HepG2 (cell line): ENCODE measurements around the gene RPL41. TPM values are rescaled to one million over a fixed set of nuclear protein-coding genes. Genes with fewer than 3 reads are reported as not detected.

Source experiments
- ASH2L ChIP-seq: fragments of 300-600, 200-600 bp; sonication (generic); IDR thresholded peaks from 2 replicates; pipeline ENCODE4 v1.7.0; 2017; ENCODE audit warnings: low read depth, mild to moderate bottlenecking, moderate library complexity, mixed read lengths, low read length; ENCODE audit not compliant: insufficient read length
- ATF1 ChIP-seq: IDR thresholded peaks from 2 replicates; pipeline ENCODE4 v1.6.1; 2016; ENCODE audit warnings: mild to moderate bottlenecking, control low read depth
- BCL3 ChIP-seq: sonication (generic); formaldehyde crosslinking; IDR thresholded peaks from 2 replicates; pipeline ENCODE4 v1.5.1; 2020; ENCODE audit warnings: mild to moderate bottlenecking, missing genetic modification reagents, moderate library complexity
- CHCHD3 ChIP-seq: sonication (generic); formaldehyde crosslinking; IDR thresholded peaks from 2 replicates; pipeline ENCODE4 v1.8.0; 2022; ENCODE audit warnings: mild to moderate bottlenecking, missing genetic modification reagents, moderate library complexity
- GMEB1 ChIP-seq: sonication (generic); formaldehyde crosslinking; IDR thresholded peaks from 2 replicates; pipeline ENCODE4 v1.5.1; 2020; ENCODE audit warnings: missing genetic modification reagents, mild to moderate bottlenecking, borderline replicate concordance
- HNRNPLL ChIP-seq: fragments of 200-400 bp; formaldehyde crosslinking; IDR thresholded peaks from 2 replicates; pipeline ENCODE4 v1.6.1; 2017; ENCODE audit warnings: mild to moderate bottlenecking, low read depth, low read length; ENCODE audit not compliant: poor library complexity, severe bottlenecking
- HOXA7 ChIP-seq: sonication (generic); formaldehyde crosslinking; IDR thresholded peaks from 2 replicates; pipeline ENCODE4 v1.8.1; 2022; ENCODE audit warnings: mild to moderate bottlenecking, missing genetic modification reagents, moderate library complexity
- JUND ChIP-seq: sonication (generic); formaldehyde crosslinking; IDR thresholded peaks from 2 replicates; pipeline ENCODE4 v1.8.0; 2022; ENCODE audit warnings: mild to moderate bottlenecking, missing genetic modification reagents
- MIER3 ChIP-seq: IDR thresholded peaks from 2 replicates; pipeline ENCODE4 v1.6.1; 2016; ENCODE audit warnings: missing compliant biosample characterization, borderline replicate concordance
- MYNN ChIP-seq: sonication (generic); formaldehyde crosslinking; IDR thresholded peaks from 2 replicates; pipeline ENCODE4 v1.4.0; 2020; ENCODE audit warnings: mild to moderate bottlenecking, low read depth, missing genetic modification reagents
- RAD51 ChIP-seq: fragments of 450-650 bp; IDR thresholded peaks from 2 replicates; pipeline ENCODE4 v1.6.1; 2016; ENCODE audit warnings: borderline replicate concordance
- TFAP4 ChIP-seq: sonication (generic); IDR thresholded peaks from 2 replicates; pipeline ENCODE4 v1.6.1; 2016; ENCODE audit warnings: low read depth, borderline replicate concordance
- ZBTB39 ChIP-seq: sonication (generic); formaldehyde crosslinking; IDR thresholded peaks from 2 replicates; pipeline ENCODE4 v1.5.0; 2020; ENCODE audit warnings: missing genetic modification reagents
- ZFYVE20 ChIP-seq: sonication (generic); formaldehyde crosslinking; IDR thresholded peaks from 2 replicates; pipeline ENCODE4 v1.8.0; 2023; ENCODE audit warnings: low read depth, mild to moderate bottlenecking, moderate library complexity, missing genetic modification reagents, borderline replicate concordance
- ZNF232 ChIP-seq: sonication (generic); formaldehyde crosslinking; IDR thresholded peaks from 2 replicates; pipeline ENCODE4 v1.4.0; 2020; ENCODE audit warnings: missing genetic modification reagents, borderline replicate concordance
- ZNF275 ChIP-seq: sonication (generic); formaldehyde crosslinking; IDR thresholded peaks from 2 replicates; pipeline ENCODE4 v1.8.0; 2022; ENCODE audit warnings: missing genetic modification reagents, mild to moderate bottlenecking, inconsistent platforms, borderline replicate concordance
- ZNF33B ChIP-seq: sonication (generic); formaldehyde crosslinking; IDR thresholded peaks from 2 replicates; pipeline ENCODE4 v1.5.1; 2020; ENCODE audit warnings: mild to moderate bottlenecking, missing genetic modification reagents
- ZNF451 ChIP-seq: sonication (generic); formaldehyde crosslinking; IDR thresholded peaks from 2 replicates; pipeline ENCODE4 v1.5.0; 2020; ENCODE audit warnings: mild to moderate bottlenecking, missing genetic modification reagents
- ZNF552 ChIP-seq: sonication (generic); formaldehyde crosslinking; IDR thresholded peaks from 2 replicates; pipeline ENCODE4 v1.9.0; 2022; ENCODE audit warnings: missing genetic modification reagents, mild to moderate bottlenecking, borderline replicate concordance
- ZNF737 ChIP-seq: sonication (generic); formaldehyde crosslinking; IDR thresholded peaks from 2 replicates; pipeline ENCODE4 v1.5.0; 2020; ENCODE audit warnings: missing genetic modification reagents, mild to moderate bottlenecking, borderline replicate concordance
- ZNF788 ChIP-seq: sonication (generic); formaldehyde crosslinking; IDR thresholded peaks from 2 replicates; pipeline ENCODE4 v1.5.0; 2020; ENCODE audit warnings: mild to moderate bottlenecking, missing genetic modification reagents, borderline replicate concordance
- polyA plus RNA-seq, 8 experiments: library from polyadenylated mRNA; depleted of rRNA in 3 of 8; stranded (reverse) in 7 of 8; unstranded in 1 of 8; fragments of >200 nt; fragmentation: Illumina TruSeq in 4 of 8; extraction: Trizol in 4 of 8; gene quantifications; 2 replicates each; pipeline versions ENCODE4 v1.2.1 to v1.2.3, GENCODE V29; 2011 to 2016; ENCODE audit warnings: low read depth in 4 of 8, missing spikeins in 1 of 8, mixed read lengths in 1 of 8; ENCODE audit not compliant: insufficient read depth in 1 of 8
- total RNA-seq, 5 experiments: library from RNA; depleted of rRNA; stranded (reverse); fragments of >200 nt; fragmentation: Illumina TruSeq; extraction: Trizol; gene quantifications; 2 replicates each; pipeline ENCODE4 v1.2.3, GENCODE V29; 2016; ENCODE audit warnings: low read depth in 1 of 5

The RPL41 gene
- total and polyA plus RNA-seq, 2 of the 13 experiments (the other 11 are each of a cell fraction or from before 2014, with no cell fraction given) = 4,012 to 7,670 TPM

GRCh38 chr12:56078931-56079722, 37.3 kb upstream of the RPL41 start (continued):
- TF ChIP-seq ATF1 (CRISPR knock-in tag) (no peak), ZNF275 (no peak; the same call in 1 of the 2 replicates), HNRNPLL (peak; percentile 60), ZNF552 (CRISPR knock-in tag) (no peak), ZNF788 (CRISPR knock-in tag) (0 out of 2 replicates have a peak, but pooled peaks have one; percentile 28), ZNF232 (CRISPR knock-in tag) (0 out of 2 replicates have a peak, but pooled peaks have one; percentile 10), GMEB1 (CRISPR knock-in tag) (0 out of 2 replicates have a peak, but pooled peaks have one; percentile 18), ZNF451 (CRISPR knock-in tag) (no peak; the same call in 1 of the 2 replicates), JUND (CRISPR knock-in tag) (no peak), ASH2L (no peak), RAD51 (no peak), BCL3 (CRISPR knock-in tag) (no peak), ZBTB39 (CRISPR knock-in tag) (no peak), ZFYVE20 (CRISPR knock-in tag) (no peak), HOXA7 (CRISPR knock-in tag) (no peak), TFAP4 (peak; percentile 72; the same call in 1 of the 2 replicates), ZNF737 (CRISPR knock-in tag) (no peak), MIER3 (CRISPR knock-in tag) (peak; percentile 28; the same call in 1 of the 2 replicates), ZNF33B (CRISPR knock-in tag) (no peak), MYNN (CRISPR knock-in tag) (0 out of 2 replicates have a peak, but pooled peaks have one; percentile 17), CHCHD3 (CRISPR knock-in tag) (no peak)
